K562 (cell line): ENCODE results near the gene SUN5. TPM values are rescaled to one million over a fixed set of nuclear protein-coding genes. Genes with fewer than 3 reads are reported as not detected.

Experiments
- ATAC-seq: fragments of 200-7000 bp; cut with Tn5 transposase; 3 replicates; pipeline ENCODE4 v1.9.1; 2020; ENCODE audit warnings: moderate library complexity
- BruUV-seq: library from RNA; stranded (reverse); fragments of 400-500 nt; replicated peaks from 2 replicates; lab custom pipeline; 2021; lab: Mats Ljungman, UMichigan
- CTCF ChIA-PET: fragments of 300-600 bp; formaldehyde crosslinking; extraction: SDS; loops from one replicate; lab custom pipeline; 2021; ENCODE audit warnings: low intra/inter-chr PET ratio; lab: Yijun Ruan, JAX
- POLR2A ChIA-PET: fragments of 300-600, 350-650 bp; sonication (Branson Sonifier 250); formaldehyde crosslinking; extraction: SDS; loops from one replicate; lab custom pipeline; 2021; ENCODE audit warnings: antibody characterized with exemption, inconsistent platforms; lab: Yijun Ruan, JAX
- DNase-seq, 4 experiments: peaks; one replicate each; pipeline versions ENCODE4 v3.0.0 to v3.0.0-alpha.2; 2011 to 2018; ENCODE audit warnings: low spot score in 3 of 4, mixed read lengths in 3 of 4; ENCODE audit errors: extremely low read depth in 1 of 4
- FAIRE-seq: peaks from 2 replicates; lab custom pipeline; 2011; peaks lifted over from hg19 to GRCh38; lab: Jason Lieb, UNC
- H2AFZ ChIP-seq: 2 replicates; pipeline ENCODE4 v1.6.0; 2011; ENCODE audit warnings: low read depth, low read length, control low read depth, inconsistent platforms
- H3K27ac ChIP-seq: fragments of 200-600 bp; 3 replicates; pipeline ENCODE4 v1.8.0; 2011; ENCODE audit warnings: low read depth, mild to moderate bottlenecking, control low read depth, inconsistent platforms, low read length, moderate library complexity, mixed read lengths; ENCODE audit errors: extremely low read depth
- H3K27me3 ChIP-seq, 2 experiments: fragments of 300-600 bp in 1 of 2; 2 replicates in 1 of 2; 3 replicates in 1 of 2; pipeline versions ENCODE4 v1.6.0 to v1.8.0; 2011; ENCODE audit warnings: inconsistent platforms in 2 of 2, low read length in 2 of 2, mild to moderate bottlenecking in 1 of 2, mixed read lengths in 1 of 2, moderate library complexity in 1 of 2; ENCODE audit not compliant: control insufficient read depth in 2 of 2, insufficient read depth in 2 of 2
- H3K36me3 ChIP-seq: fragments of 300-600 bp; 3 replicates; pipeline ENCODE4 v1.8.0; 2011; ENCODE audit warnings: mild to moderate bottlenecking, low read length, inconsistent platforms; ENCODE audit not compliant: control insufficient read depth, insufficient read depth
- H3K4me1 ChIP-seq, 2 experiments: fragments of 200-600 bp in 1 of 2; replicated peaks in 1 of 2; 2 replicates in 1 of 2; 3 replicates in 1 of 2; pipeline versions ENCODE4 v1.5.1 to v1.8.0; 2011; ENCODE audit warnings: inconsistent platforms in 2 of 2, low read length in 2 of 2, mild to moderate bottlenecking in 1 of 2, mixed read lengths in 1 of 2, moderate library complexity in 1 of 2; ENCODE audit not compliant: control insufficient read depth in 2 of 2, insufficient read depth in 2 of 2
- H3K4me2 ChIP-seq: 2 replicates; pipeline ENCODE4 v1.6.1; 2011; ENCODE audit warnings: low read length, control low read depth, inconsistent platforms, mixed read lengths; ENCODE audit not compliant: insufficient read depth
- H3K4me3 ChIP-seq: fragments of 200-600 bp; sonication (generic), shearing (Covaris generic); 2 replicates; pipeline ENCODE4 v1.5.1; 2016; ENCODE audit warnings: control low read depth, inconsistent platforms
- H3K79me2 ChIP-seq: fragments of 200-600 bp; 3 replicates; pipeline ENCODE4 v1.8.0; 2011; ENCODE audit warnings: low read length, inconsistent platforms; ENCODE audit not compliant: control insufficient read depth, insufficient read depth
- H3K9ac ChIP-seq, 2 experiments: 2 replicates each; pipeline versions ENCODE4 v1.6.0 to v1.6.1; 2011; ENCODE audit warnings: low read depth in 2 of 2, low read length in 2 of 2, control low read depth in 1 of 2, inconsistent platforms in 1 of 2, mild to moderate bottlenecking in 1 of 2, mixed read lengths in 1 of 2; ENCODE audit not compliant: insufficient read depth in 1 of 2
- H3K9me1 ChIP-seq: one replicate; pipeline ENCODE4 v1.6.0; 2011; ENCODE audit warnings: inconsistent platforms, mild to moderate bottlenecking, low read length, moderate library complexity; ENCODE audit not compliant: control insufficient read depth, insufficient read depth
- H3K9me3 ChIP-seq: replicated peaks from 2 replicates; pipeline ENCODE4 v1.5.1; 2011; ENCODE audit warnings: low read depth, low read length, inconsistent platforms; ENCODE audit not compliant: control insufficient read depth, insufficient read depth
- H4K20me1 ChIP-seq: replicated peaks from 2 replicates; pipeline ENCODE4 v1.6.1; 2011; ENCODE audit warnings: low read length, inconsistent platforms, mixed read lengths; ENCODE audit not compliant: control insufficient read depth, insufficient read depth
- BCOR ChIP-seq: fragments of 450-650 bp; IDR thresholded peaks from 2 replicates; pipeline ENCODE4 v1.6.1; 2016
- E2F1 ChIP-seq: sonication (generic); formaldehyde crosslinking; IDR thresholded peaks from 2 replicates; pipeline ENCODE4 v1.8.1; 2023; ENCODE audit warnings: mild to moderate bottlenecking, missing genetic modification reagents, moderate library complexity
- ESRRA ChIP-seq: fragments of 450-650 bp; IDR thresholded peaks from 2 replicates; pipeline ENCODE4 v1.6.1; 2014; ENCODE audit warnings: low read depth, mild to moderate bottlenecking, moderate library complexity, borderline replicate concordance
- NR2C2 ChIP-seq, 2 experiments: fragments of 200-800 bp in 1 of 2; sonication (Bioruptor generic) in 1 of 2; sonication (generic) in 1 of 2; formaldehyde crosslinking in 1 of 2; IDR thresholded peaks; 2 replicates each; pipeline versions ENCODE4 v1.6.1 to v1.8.0; 2016 to 2022; ENCODE audit warnings: mild to moderate bottlenecking in 1 of 2, missing compliant biosample characterization in 1 of 2, missing genetic modification characterization in 1 of 2, missing genetic modification reagents in 1 of 2
- POLR2G ChIP-seq: fragments of 200-400 bp; formaldehyde crosslinking; IDR thresholded peaks from 2 replicates; pipeline ENCODE4 v1.6.1; 2017; ENCODE audit warnings: low read depth, mild to moderate bottlenecking, antibody characterized with exemption, low read length, moderate library complexity
- SIRT6 ChIP-seq: IDR thresholded peaks from one replicate; pipeline ENCODE4 v1.6.1; 2012; ENCODE audit warnings: low read depth, mild to moderate bottlenecking, control low read depth, inconsistent platforms, low read length, moderate library complexity
- SREBF2 ChIP-seq: sonication (generic); formaldehyde crosslinking; IDR thresholded peaks from 2 replicates; pipeline ENCODE4 v1.4.0; 2020; ENCODE audit warnings: mild to moderate bottlenecking, missing genetic modification reagents
- TEAD1 ChIP-seq, 2 experiments: fragments of 450-650 bp in 1 of 2; sonication (generic) in 1 of 2; formaldehyde crosslinking; IDR thresholded peaks; 2 replicates each; pipeline versions ENCODE4 v1.4.0 to v1.8.0; 2020 to 2022; ENCODE audit warnings: mild to moderate bottlenecking in 2 of 2, missing genetic modification reagents in 1 of 2
- YY1 ChIP-seq, 3 experiments: IDR thresholded peaks; 2 replicates each; pipeline ENCODE4 v1.6.1; 2011; ENCODE audit warnings: low read length in 2 of 3, mild to moderate bottlenecking in 2 of 3, moderate library complexity in 2 of 3, borderline replicate concordance in 1 of 3, control low read depth in 1 of 3, low read depth in 1 of 3; ENCODE audit not compliant: insufficient read depth in 3 of 3, insufficient replicate concordance in 2 of 3, control insufficient read depth in 1 of 3, insufficient read length in 1 of 3; ENCODE audit errors: extremely low read depth in 1 of 3
- ZFP91 ChIP-seq: sonication (generic); formaldehyde crosslinking; IDR thresholded peaks from 2 replicates; pipeline ENCODE4 v1.8.0; 2022; ENCODE audit warnings: mild to moderate bottlenecking, missing genetic modification reagents
- ZNF280A ChIP-seq: fragments of 450-650 bp; IDR thresholded peaks from 2 replicates; pipeline ENCODE4 v1.6.1; 2018; ENCODE audit warnings: mild to moderate bottlenecking, low read depth; ENCODE audit not compliant: partially characterized antibody
- ZNF3 ChIP-seq: fragments of 250-450 bp; sonication (Bioruptor Pico); IDR thresholded peaks from 2 replicates; pipeline ENCODE4 v1.5.0; 2021; ENCODE audit warnings: mild to moderate bottlenecking, moderate library complexity
- WGBS: fragments of 100-300 bp; shearing (Covaris generic); methylation state at CpG from one replicate; pipeline ENCODE4 v1.1.6; 2016; ENCODE audit warnings: low coverage, mixed read lengths; ENCODE audit not compliant: insufficient coverage; ENCODE audit errors: missing lambda C conversion rate; 5-methylcytosine and 5-hydroxymethylcytosine counted together
- in situ Hi-C: fragments of 300-500 bp; cut with MboI; formaldehyde crosslinking; loops from 4 replicates; pipeline ENCODE4 v1.15.0; 2018; ENCODE audit warnings: inconsistent platforms, mixed read lengths
- intact Hi-C: fragments of 100-400 bp; cut with micrococcal nuclease; formaldehyde crosslinking; loops from 2 replicates; pipeline ENCODE4 v1.14.2; 2022
- polyA plus RNA-seq, 8 experiments: library from polyadenylated mRNA; depleted of rRNA in 4 of 8; stranded (reverse) in 5 of 8; unstranded in 3 of 8; fragments of >200 nt; fragmentation: Nextera tagmentation in 2 of 8; fragmentation: Illumina TruSeq in 1 of 8; extraction: Ambion mirVana in 2 of 8; extraction: Trizol in 1 of 8; gene quantifications; 2 replicates each; pipeline versions ENCODE4 v1.2.1 to v1.2.3, GENCODE V29; 2011 to 2014; ENCODE audit warnings: inconsistent platforms in 1 of 8, missing spikeins in 1 of 8
- total RNA-seq, 7 experiments: library from RNA; depleted of rRNA in 6 of 7; stranded (reverse); fragments of >200 nt in 6 of 7; fragmentation: Illumina TruSeq in 2 of 7; extraction: Trizol in 2 of 7; gene quantifications; 2 replicates each; pipeline versions ENCODE4 v1.2.1 to v1.2.3, GENCODE V29; 2011 to 2021; ENCODE audit warnings: low replicate concordance in 1 of 7

SUN5 gene
- total and polyA plus RNA-seq, 9 of the 15 experiments (the other 6 are each of a cell fraction or from before 2014, with no cell fraction given): not detected

- Histone ChIP-seq H4K20me1 (no peaks in the 10 kb centered on the region; the same call in 1 of the 2 replicates), H3K9me3 (no peaks in the 10 kb centered on the region), H3K4me2 (no peak overlapping the region), H3K9me1 (no peaks in the 10 kb centered on the region), H3K27me3 (no peaks in the 10 kb centered on the region; a peak in 2 of 5 replicates), H2AFZ (no peak overlapping the region), H3K36me3 (no peaks in the 10 kb centered on the region), H3K27ac (no peak overlapping the region), H3K4me3 (no peak overlapping the region), H3K79me2 (no peaks in the 10 kb centered on the region), H3K4me1 (peaks cover 0 to 3% of the 10 kb centered on the region in 2 experiments; a peak in 1 of 5 replicates), H3K9ac (no peak overlapping the region)
- no peak for TF ChIP-seq SIRT6
- TF ChIP-seq ESRRA: 0 out of 2 replicates have a peak, but pooled peaks have one; percentile 15
- TF ChIP-seq TEAD1 (CRISPR knock-in tag; IDR thresholded peaks at IDR 0.05): no peak
- no peak for TF ChIP-seq ZFP91
- 0 out of 2 replicates have a peak, but pooled peaks have one; percentile 30 for TF ChIP-seq BCOR
- no peak for TF ChIP-seq E2F1 (CRISPR knock-in tag)
- TF ChIP-seq ZNF3 (CRISPR knock-in tag): no peak
- TF ChIP-seq POLR2G: no peak
- no peak for TF ChIP-seq ZNF280A
- no peak for TF ChIP-seq YY1 (IDR thresholded peaks at IDR 0.05; ENCODE audit: borderline replicate concordance in 1 of 3, control insufficient read depth in 1 of 3, extremely low read depth in 1 of 3, insufficient read depth in 3 of 3, insufficient read length in 1 of 3, insufficient replicate concordance in 2 of 3, low read depth in 1 of 3, low read length in 2 of 3)
- TF ChIP-seq SREBF2 (CRISPR knock-in tag): no peak
- TF ChIP-seq NR2C2 (CRISPR knock-in tag; IDR thresholded peaks at IDR 0.05): no peak
- no peak for TF ChIP-seq NR2C2 (tag; IDR thresholded peaks at IDR 0.05)
- 2% methylated on average over 8 of the region's 10 CpGs for WGBS
- ChIA-PET CTCF (no interaction called here), POLR2A (interaction anchor here (0.6 to 1.2 kb wide), 2 partner anchors 8 to 10 kb away, joined by 3 to 7 read pairs; no protein-coding TSS in a partner anchor)
- intact Hi-C loops: no loop called here
- DNase-seq (no peak), ATAC-seq (no peak), FAIRE-seq (no peak)
- in situ Hi-C loops: no loop called here
- no TSS peak for BruUV-seq
These were observed 22.8 kb upstream of the SUN5 start for GRCh38 chr20:33026779-33027759.
